ENCODE data around the gene MRPL57. TPM values are rescaled to one million over a fixed set of nuclear protein-coding genes. Genes with fewer than 3 reads are reported as not detected.

Gene MRPL57
- total and polyA plus RNA-seq, 2 of the 8 experiments (the other 6 are each of a cell fraction or from before 2014, with no cell fraction given): 29.9 to 34.1 TPM

- no peak overlapping the region for H2BK120ac ChIP-seq (replicated peaks; ENCODE audit: low read depth, low read length)
- H2BK20ac ChIP-seq (ENCODE audit: low read length): no peak overlapping the region
- H3K4ac ChIP-seq (replicated peaks; ENCODE audit: insufficient read length, low read depth, low read length): no peak overlapping the region
- H2BK15ac ChIP-seq (ENCODE audit: low read length): no peak overlapping the region
- H4K8ac ChIP-seq (ENCODE audit: extremely low read depth, insufficient read depth, low read length): no peak overlapping the region
- no peak overlapping the region for H2BK12ac ChIP-seq (ENCODE audit: low read depth, low read length)
- no peak overlapping the region for H4K91ac ChIP-seq (replicated peaks; ENCODE audit: insufficient read length, low read length)
- H3K9me3 ChIP-seq (ENCODE audit: insufficient read depth in 2 of 2, low read depth in 1 of 2, low read length in 1 of 2): no peaks in the 10 kb centered on the region
- H3K4me2 ChIP-seq (ENCODE audit: insufficient read depth in 1 of 2, low read depth in 2 of 2, low read length in 2 of 2): no peak overlapping the region
- H4K20me1 ChIP-seq (replicated peaks in 1 of 2; ENCODE audit: control insufficient read depth in 1 of 2, insufficient read depth in 2 of 2, low read length in 2 of 2): peaks cover 5 to 8% of the 10 kb centered on the region in 2 experiments
- FAIRE-seq: no peak
- H2AFZ ChIP-seq (ENCODE audit: low read length): no peak overlapping the region
- H3K4me1 ChIP-seq (replicated peaks in 1 of 4; ENCODE audit: control insufficient read depth in 3 of 4, insufficient read depth in 4 of 4, low read length in 3 of 4): peaks cover 0 to 2% (median 0%) of the 10 kb centered on the region in 4 experiments; a peak in 4 of 7 replicates
- peaks cover 3 to 50% (median 16%) of the 10 kb centered on the region in 4 experiments; a peak in 6 of 8 replicates for H3K36me3 ChIP-seq (ENCODE audit: control insufficient read depth in 2 of 4, insufficient read depth in 4 of 4, low read length in 3 of 4)
- no peak overlapping the region for H3K56ac ChIP-seq (replicated peaks; ENCODE audit: insufficient read length, low read depth, low read length)
- H3K27ac ChIP-seq (ENCODE audit: low read depth, low read length): no peak overlapping the region
- CTCF ChIA-PET (ENCODE audit: partially characterized antibody): interaction anchor here (1.1 kb wide), 1 partner anchor 34 kb away, joined by 3 read pairs; no protein-coding TSS in a partner anchor
- no peak for TF ChIP-seq KDM4A (IDR thresholded peaks at IDR 0.05; ENCODE audit: low read depth, low read length, severe bottlenecking)
- no peak for TF ChIP-seq SRF (IDR thresholded peaks at IDR 0.05; ENCODE audit: low read depth, low read length)
- TF ChIP-seq POLR2AphosphoS5 (IDR thresholded peaks at IDR 0.05; ENCODE audit: low read depth, low read length): peak; percentile 92
- no peak for TF ChIP-seq CTCF (IDR thresholded peaks at IDR 0.05; ENCODE audit: control extremely low read depth in 1 of 3, insufficient read depth in 1 of 3, low read depth in 1 of 3, low read length in 3 of 3)
- peak in 1 of 2 experiments; percentile 71; a peak in 1 of 3 replicates for TF ChIP-seq POLR2A (IDR thresholded peaks at IDR 0.05; ENCODE audit: control extremely low read depth in 1 of 2, low read depth in 2 of 2, low read length in 2 of 2)
- TF ChIP-seq ATF3 (IDR thresholded peaks at IDR 0.05; ENCODE audit: insufficient read depth, low read depth, low read length): no peak
- TF ChIP-seq ZNF274 (IDR thresholded peaks at IDR 0.05; ENCODE audit: borderline replicate concordance, extremely low read depth, low read length): no peak
- TF ChIP-seq RFX5 (IDR thresholded peaks at IDR 0.05; ENCODE audit: borderline replicate concordance, low read depth, low read length): no peak
- no peak for TF ChIP-seq EGR1 (IDR thresholded peaks at IDR 0.05; ENCODE audit: borderline replicate concordance, low read depth, low read length)
- DNase-seq (ENCODE audit: low read depth in 1 of 2, low spot score in 2 of 2): no peak
- no peak overlapping the region for H3K14ac ChIP-seq (ENCODE audit: insufficient read length)
- no peak overlapping the region for H2AK5ac ChIP-seq (ENCODE audit: low read depth, low read length)
- POLR2A ChIA-PET (ENCODE audit: partially characterized antibody): interaction anchor here (0.9 to 1.7 kb wide), 4 partner anchors 11 to 88 kb away, joined by 3 to 7 read pairs (median 3); partner anchors contain the start of genes LATS2, MRPL57 and SKA3
- H3K4me3 ChIP-seq (ENCODE audit: extremely low read depth in 1 of 4, insufficient read depth in 2 of 4, low read depth in 3 of 4, low read length in 4 of 4): no peak overlapping the region
- no peaks in the 10 kb centered on the region for H3K27me3 ChIP-seq (replicated peaks in 1 of 4; ENCODE audit: control insufficient read depth in 3 of 4, extremely low read depth in 1 of 4, insufficient read depth in 3 of 4, low read length in 3 of 4)
- 89% methylated on average over 4 of the region's 4 CpGs; no CpG with 5 or more reads in 1 of the 2 experiments for WGBS, 2 experiments (ENCODE audit: extremely low coverage in 1 of 2, insufficient coverage in 1 of 2, insufficient read length in 1 of 2, insufficient replicate concordance in 2 of 2, low coverage in 1 of 2, low lambda C conversion rate in 2 of 2, missing lambda C conversion rate in 1 of 2)
- H4K5ac ChIP-seq (ENCODE audit: insufficient read length, low read depth, low read length): no peak overlapping the region
- no peaks in the 10 kb centered on the region for H3K23me2 ChIP-seq (ENCODE audit: low read depth, low read length)
- no peak overlapping the region for H2BK5ac ChIP-seq (ENCODE audit: low read depth, low read length)
- H3K79me1 ChIP-seq (ENCODE audit: low read depth, low read length): peaks cover 2% of the 10 kb centered on the region; the same call in 1 of the 2 replicates
- no peak overlapping the region for H3K23ac ChIP-seq (ENCODE audit: insufficient read length)
- H3K79me2 ChIP-seq (ENCODE audit: control insufficient read depth in 1 of 2, insufficient read depth in 2 of 2, low read length in 2 of 2): peaks cover under 1 to 28% of the 10 kb centered on the region in 2 experiments; a peak in 3 of 4 replicates
- no peak overlapping the region for H3K18ac ChIP-seq (ENCODE audit: extremely low read depth, low read length)
- no peak overlapping the region for H3K9ac ChIP-seq (replicated peaks in 1 of 4; ENCODE audit: extremely low read depth in 1 of 4, low read depth in 3 of 4, low read length in 3 of 4)
Observed at GRCh38 chr13:21147827-21148226, 28.6 kb upstream of the MRPL57 start.

All from H1 (cell line).